Smooth muscle cell of trachea (primary cell): Measurements from ENCODE around the gene ZNF569. TPM values are rescaled to one million over a fixed set of nuclear protein-coding genes. Genes with fewer than 3 reads are reported as not detected.

Source experiments
- total RNA-seq: library from RNA; depleted of rRNA; stranded (reverse); fragments of >200 nt; gene quantifications from 2 replicates; pipeline ENCODE4 v1.2.1, GENCODE V29; 2014

The ZNF569 gene
- total RNA-seq = 6.5 and 8.4 TPM in 2 replicates

DNA sequence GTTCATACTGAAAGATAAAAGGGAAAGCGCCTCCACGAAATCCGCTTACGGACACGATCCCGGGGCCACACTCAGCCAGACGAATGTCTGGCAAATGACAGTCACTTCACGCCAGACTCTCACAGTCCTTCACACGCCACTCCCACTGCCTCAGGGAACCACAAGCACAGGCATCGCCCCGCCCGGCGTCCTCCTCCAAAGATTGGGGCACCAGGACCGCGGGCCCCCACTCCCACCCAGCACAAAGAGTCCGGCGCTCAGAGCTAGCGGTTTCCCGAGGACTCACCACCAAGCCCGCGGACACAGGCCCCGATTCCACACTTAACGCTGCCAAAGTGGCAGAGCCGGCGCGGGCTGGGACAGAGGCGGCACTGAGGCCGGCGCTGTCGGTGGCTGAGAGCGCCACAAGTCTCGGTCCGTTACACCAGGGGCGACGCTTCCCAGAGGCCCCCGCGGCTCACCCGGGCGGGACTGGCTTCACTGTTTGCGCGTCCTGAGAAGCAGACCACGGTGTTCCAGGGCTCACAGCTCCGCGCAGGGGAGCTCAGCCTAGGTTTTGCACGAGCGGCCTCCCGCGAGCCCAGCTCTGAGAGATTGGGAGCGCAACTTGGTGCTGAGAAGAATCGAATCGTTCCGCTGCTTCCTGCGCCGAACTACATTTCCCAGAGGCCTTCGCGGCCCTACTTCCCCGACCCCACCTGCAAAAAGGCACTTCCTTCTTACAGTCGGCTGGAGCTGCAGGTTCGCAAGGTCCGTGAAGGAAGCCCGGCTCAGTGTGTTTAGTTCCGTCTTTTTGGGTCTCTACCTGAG, at the start of gene ZNF569:
ZNF569 (minus strand) TSS at position 647 of the 810 bp plus-strand sequence. CDS start 22,523 bp downstream, outside the sequence.

DNA sequence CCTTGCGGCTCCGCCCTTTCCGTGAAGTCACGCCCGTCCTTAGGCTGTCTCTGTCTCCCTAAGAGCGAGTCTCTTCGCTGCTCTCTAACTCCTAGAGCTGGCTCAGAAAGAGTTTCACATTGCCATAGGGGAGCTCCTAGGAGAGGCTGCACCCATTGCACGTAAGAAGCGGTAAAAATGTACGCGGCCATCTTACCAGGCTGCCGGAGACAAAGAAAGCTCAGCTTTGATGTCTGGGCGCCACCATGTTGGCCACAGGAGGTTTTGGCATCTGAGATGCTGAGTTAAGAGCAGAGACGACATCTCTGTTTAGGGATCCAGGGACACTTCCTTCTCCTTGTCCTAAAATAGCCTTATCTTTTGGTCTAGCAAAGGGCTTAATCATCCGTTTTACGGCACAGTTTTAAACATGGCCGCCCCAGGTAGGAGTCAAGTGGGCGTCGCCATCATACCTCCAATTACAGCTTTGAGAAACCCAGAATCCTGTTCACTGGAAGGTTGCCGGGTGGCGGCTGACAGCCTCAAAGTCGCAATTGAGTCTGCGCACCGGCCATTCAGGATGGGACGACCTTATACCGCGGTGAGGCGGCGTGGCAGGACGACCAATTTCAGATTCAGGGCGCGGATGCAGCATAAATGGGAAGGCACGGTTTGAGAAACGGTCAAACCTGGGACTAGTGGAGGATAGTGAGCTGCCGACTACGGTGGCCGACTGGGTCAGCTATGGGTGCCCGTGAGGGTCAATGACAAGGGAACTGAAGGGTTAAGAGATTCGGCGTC, 39.3 kb upstream of the ZNF569 start, which contains the start of gene ZNF793:
ZNF793 (plus strand) TSS at position 553 of the 780 bp plus-strand sequence. CDS start 16,501 bp downstream, outside the sequence.

DNA sequence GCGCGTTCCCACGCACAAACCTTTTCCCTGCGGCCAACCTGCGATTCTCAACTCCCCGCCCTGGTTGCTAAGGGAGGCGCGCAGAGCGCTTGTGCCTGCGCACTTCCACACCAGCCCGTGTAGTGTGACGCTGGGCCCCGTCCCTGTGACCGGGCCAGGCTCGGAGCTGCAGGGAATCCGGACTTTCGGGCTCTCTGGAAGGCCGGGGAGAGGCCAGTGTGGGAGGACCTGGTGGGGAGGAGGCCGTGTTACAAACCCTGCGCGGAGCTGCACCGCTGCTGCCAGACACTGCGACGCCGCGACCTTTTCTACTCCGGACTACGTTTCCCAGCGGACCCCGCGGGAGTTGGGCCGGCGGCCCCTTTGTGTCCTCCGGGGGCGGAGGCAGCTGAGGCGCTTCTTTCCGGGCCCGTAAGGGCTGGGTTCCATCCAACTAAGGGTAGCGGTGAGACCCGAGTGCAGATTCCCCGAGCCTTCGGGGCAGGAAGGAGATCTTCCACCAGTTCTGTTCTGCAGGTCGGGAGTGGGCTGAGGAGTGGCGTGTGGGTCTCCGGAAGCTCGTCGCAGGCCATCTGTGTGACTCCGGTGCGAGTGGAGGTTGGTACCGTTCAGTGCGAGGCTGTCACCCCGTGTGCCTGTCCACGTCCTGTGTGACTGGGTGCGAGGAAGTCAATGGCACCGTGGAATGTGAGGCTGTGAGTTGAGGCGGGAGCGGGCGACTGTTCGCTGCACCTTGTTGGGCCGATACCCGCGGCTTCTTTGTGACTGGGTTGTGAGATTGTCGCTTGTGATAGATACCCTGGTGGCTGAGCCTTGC, 1.9 kb upstream of the ZNF569 start, which contains the start of gene ZNF570:
ZNF570 (plus strand) TSS at position 396 of the 817 bp plus-strand sequence. CDS start 999 bp downstream, outside the sequence.

DNA sequence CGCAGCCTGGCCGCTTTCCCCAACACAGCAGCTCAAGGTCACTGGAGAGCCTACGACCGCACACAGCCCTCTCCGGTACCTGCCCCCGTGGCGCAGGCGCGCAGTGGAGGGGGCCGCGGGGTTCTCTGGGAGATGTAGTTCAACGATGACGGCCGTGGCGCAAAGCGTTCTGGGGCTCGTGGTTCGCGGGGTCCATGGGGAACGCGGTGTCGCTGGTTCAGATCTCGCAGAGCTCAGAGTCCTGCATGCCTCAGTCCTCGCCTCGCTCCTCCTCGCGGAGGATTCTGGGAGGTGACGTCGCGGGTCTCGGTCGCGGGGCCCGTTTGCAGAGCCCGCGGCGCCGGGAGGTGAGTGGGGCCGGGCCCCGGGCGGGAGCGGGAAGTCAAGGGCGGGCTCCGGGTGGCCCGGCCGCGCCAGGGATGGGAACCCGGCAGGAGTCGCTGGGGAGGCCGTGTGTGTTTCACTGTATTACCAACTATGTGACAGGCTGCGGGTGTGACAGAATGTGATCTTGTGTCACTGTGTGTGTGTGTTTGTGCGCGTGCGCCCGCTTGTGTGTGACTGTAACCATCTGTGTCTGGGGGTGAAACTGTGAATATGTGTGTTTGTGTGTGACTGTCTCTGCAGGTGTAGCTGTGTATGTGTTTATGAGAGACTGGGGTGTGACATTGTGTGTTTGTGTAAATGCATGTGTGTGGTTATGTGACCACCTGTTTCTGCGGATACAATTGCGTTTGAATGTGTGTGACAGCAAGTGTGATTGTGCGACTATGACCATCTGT, 96.2 kb downstream of the ZNF569 start, which contains the start of gene ZNF527:
ZNF527 (plus strand) TSS at position 220 of the 782 bp plus-strand sequence. CDS start 3,100 bp downstream, outside the sequence.

Other genes starting within 250 kb of the ZNF569 start
- 7.4 and 9.3 TPM in 2 replicates for gene ZNF383, start 249.2 kb downstream of the ZNF569 start, total RNA-seq
- 5.5 and 7.1 TPM in 2 replicates for gene ZNF527, start 96.3 kb downstream of the ZNF569 start, total RNA-seq
- gene ZNF570, start 1.9 kb upstream of the ZNF569 start, total RNA-seq = 9.7 and 13.2 TPM in 2 replicates
- 2.2 and 3.5 TPM in 2 replicates for gene ZNF793, start 39.5 kb upstream of the ZNF569 start, total RNA-seq
- 2.3 and 3.2 TPM in 2 replicates for gene ZNF571, start 127.3 kb upstream of the ZNF569 start, total RNA-seq
- 0.44 and 0.66 TPM in 2 replicates for gene ZNF540, start 127.4 kb upstream of the ZNF569 start, total RNA-seq
- gene ZFP30, start 188.0 kb upstream of the ZNF569 start, total RNA-seq = 20.8 and 22.2 TPM in 2 replicates